Osteoblast (primary cell): ENCODE data around the gene WFDC2. TPM values are rescaled to one million over a fixed set of nuclear protein-coding genes. Genes with fewer than 3 reads are reported as not detected.
A peak's percentile ranks its signal among the peaks of the same experiment; 100 is the strongest.

ENCODE experiments used
- DNase-seq: peaks from one replicate; pipeline ENCODE4 v3.0.0; 2011; ENCODE audit warnings: low spot score, mixed read lengths; ENCODE audit not compliant: insufficient read length; ENCODE audit errors: missing footprints
- H2AFZ ChIP-seq: 2 replicates; pipeline ENCODE4 v1.6.0; 2011; ENCODE audit warnings: mild to moderate bottlenecking, low read length
- H3K27ac ChIP-seq: 2 replicates; pipeline ENCODE4 v1.5.1; 2011; ENCODE audit warnings: mild to moderate bottlenecking, low read depth, low read length, moderate library complexity
- H3K27me3 ChIP-seq: 2 replicates; pipeline ENCODE4 v1.6.0; 2012; ENCODE audit warnings: mild to moderate bottlenecking, control low read depth, inconsistent platforms, low read length, moderate library complexity; ENCODE audit not compliant: insufficient read depth
- H3K36me3 ChIP-seq: 2 replicates; pipeline ENCODE4 v1.5.1; 2011; ENCODE audit warnings: mild to moderate bottlenecking, low read length, control low read depth, moderate library complexity; ENCODE audit not compliant: insufficient read depth
- H3K4me1 ChIP-seq: 2 replicates; pipeline ENCODE4 v1.5.1; 2011; ENCODE audit warnings: mild to moderate bottlenecking, low read length, control low read depth, moderate library complexity; ENCODE audit not compliant: insufficient read depth
- H3K4me2 ChIP-seq: 2 replicates; pipeline ENCODE4 v1.6.0; 2011; ENCODE audit warnings: mild to moderate bottlenecking, low read length; ENCODE audit not compliant: insufficient read depth
- H3K4me3 ChIP-seq: fragments of 200-600 bp; sonication (generic); 3 replicates; pipeline ENCODE4 v1.5.1; 2012; ENCODE audit warnings: mild to moderate bottlenecking, low read length, inconsistent platforms; ENCODE audit not compliant: insufficient read depth
- H3K79me2 ChIP-seq: 2 replicates; pipeline ENCODE4 v1.6.0; 2012; ENCODE audit warnings: mild to moderate bottlenecking, low read length, control low read depth, inconsistent platforms; ENCODE audit not compliant: insufficient read depth
- H3K9me3 ChIP-seq: 2 replicates; pipeline ENCODE4 v1.5.1; 2011; ENCODE audit warnings: low read depth, low read length, control low read depth
- H4K20me1 ChIP-seq: 2 replicates; pipeline ENCODE4 v1.6.0; 2012; ENCODE audit warnings: mild to moderate bottlenecking, low read length, control low read depth; ENCODE audit not compliant: insufficient read depth
- CTCF ChIP-seq: IDR thresholded peaks from 2 replicates; pipeline ENCODE4 v1.5.1; 2011; ENCODE audit warnings: mild to moderate bottlenecking, low read depth, low read length, moderate library complexity; ENCODE audit errors: extremely low read depth
- total RNA-seq: library from RNA; depleted of rRNA; stranded (reverse); fragments of >200 nt; gene quantifications from 2 replicates; pipeline ENCODE4 v1.2.3, GENCODE V29; 2012

WFDC2 gene
- total RNA-seq, 1 donor: not detected

GRCh38 chr20:45432294-45432693, 37.3 kb upstream of the WFDC2 start:
- Histone ChIP-seq H3K4me2 (no peak overlapping the region), H3K36me3 (no peaks in the 10 kb centered on the region), H3K4me1 (peaks cover 2% of the 10 kb centered on the region), H3K27me3 (no peaks in the 10 kb centered on the region), H3K79me2 (no peaks in the 10 kb centered on the region), H3K4me3 (no peak overlapping the region), H4K20me1 (no peaks in the 10 kb centered on the region), H3K9me3 (no peaks in the 10 kb centered on the region), H2AFZ (no peak overlapping the region), H3K27ac (no peak overlapping the region)
- no peak for TF ChIP-seq CTCF
- DNase-seq: no peak

GRCh38 chr20:45433316-45433715, 36.2 kb upstream of the WFDC2 start:
- H3K27ac ChIP-seq: no peak overlapping the region
- DNase-seq: peak; percentile 85
- H4K20me1 ChIP-seq: no peaks in the 10 kb centered on the region
- H3K4me2 ChIP-seq: no peak overlapping the region
- H3K36me3 ChIP-seq: no peaks in the 10 kb centered on the region
- peaks cover 2% of the 10 kb centered on the region for H3K4me1 ChIP-seq
- no peaks in the 10 kb centered on the region for H3K79me2 ChIP-seq
- H2AFZ ChIP-seq: no peak overlapping the region
- no peak overlapping the region for H3K4me3 ChIP-seq
- no peaks in the 10 kb centered on the region for H3K27me3 ChIP-seq
- H3K9me3 ChIP-seq: no peaks in the 10 kb centered on the region
- no peak for TF ChIP-seq CTCF

- no peaks in the 10 kb centered on the region for H3K79me2 ChIP-seq
- H3K4me1 ChIP-seq: peaks cover 2% of the 10 kb centered on the region
- no peak for DNase-seq
- TF ChIP-seq CTCF: no peak
- H4K20me1 ChIP-seq: no peaks in the 10 kb centered on the region
- H3K4me3 ChIP-seq: no peak overlapping the region
- H3K36me3 ChIP-seq: no peaks in the 10 kb centered on the region
- no peak overlapping the region for H3K27ac ChIP-seq
- H2AFZ ChIP-seq: no peak overlapping the region
- H3K9me3 ChIP-seq: no peaks in the 10 kb centered on the region
- H3K27me3 ChIP-seq: no peaks in the 10 kb centered on the region
- H3K4me2 ChIP-seq: no peak overlapping the region
These were observed 35.6 kb upstream of the WFDC2 start for GRCh38 chr20:45433976-45434375.

- peak overlapping the region; percentile 96 for H2AFZ ChIP-seq
- peak overlapping the region; percentile 89 for H3K4me2 ChIP-seq
- H3K4me3 ChIP-seq: peak overlapping the region; percentile 84
- no peaks in the 10 kb centered on the region for H4K20me1 ChIP-seq
- peaks cover 2% of the 10 kb centered on the region for H3K4me1 ChIP-seq
- peak overlapping the region; percentile 79 for H3K27ac ChIP-seq
- DNase-seq: peak; percentile 97
- H3K27me3 ChIP-seq: no peaks in the 10 kb centered on the region
- H3K9me3 ChIP-seq: no peaks in the 10 kb centered on the region
- no peaks in the 10 kb centered on the region for H3K79me2 ChIP-seq
- TF ChIP-seq CTCF: peak; percentile 93
- H3K36me3 ChIP-seq: no peaks in the 10 kb centered on the region
These were observed 32.6 kb upstream of the WFDC2 start for GRCh38 chr20:45436732-45437485.
